ENCODE data around the gene SOX8. TPM values are rescaled to one million over a fixed set of nuclear protein-coding genes. Genes with fewer than 3 reads are reported as not detected.

The SOX8 gene
- total RNA-seq, 1 experiment from 2014 or later: 1.2 TPM

GRCh38 chr16:1012135-1012534, 30.6 kb downstream of the SOX8 start:
- ChIA-PET CTCF (no interaction called here), POLR2A (no interaction called here)
- Mint-ChIP-seq H3K9me3 (ENCODE audit: unreplicated experiment) (no peaks in the 10 kb centered on the region), H3K4me1 (ENCODE audit: low read depth, unreplicated experiment) (no peaks in the 10 kb centered on the region), H3K27me3 (ENCODE audit: insufficient read depth, unreplicated experiment) (peaks cover 13% of the 10 kb centered on the region), H3K27ac (ENCODE audit: unreplicated experiment) (no peak overlapping the region), H3K4me3 (ENCODE audit: unreplicated experiment) (no peak overlapping the region), H3K36me3 (ENCODE audit: insufficient read depth, unreplicated experiment) (no peaks in the 10 kb centered on the region)
- H3K4me3 ChIP-seq (ENCODE audit: low read depth, low read length): no peak overlapping the region
- no peaks in the 10 kb centered on the region for H3K9me3 ChIP-seq
- intact Hi-C loops (cut with micrococcal nuclease; ENCODE audit: unreplicated experiment): no loop called here
- H3K36me3 ChIP-seq (ENCODE audit: control insufficient read depth, insufficient read depth, low read length): no peaks in the 10 kb centered on the region
- H3K4me1 ChIP-seq: no peaks in the 10 kb centered on the region
- peaks cover 2% of the 10 kb centered on the region for H3K27me3 ChIP-seq (replicated peaks; ENCODE audit: control insufficient read depth, insufficient read depth, low read length)
- DNase-seq: no peak
- no peak for TF ChIP-seq CTCF (IDR thresholded peaks at IDR 0.05; ENCODE audit: insufficient read depth in 1 of 2, low read depth in 1 of 2, low read length in 1 of 2, severe bottlenecking in 1 of 2, unreplicated experiment in 1 of 2)
- BruUV-seq (replicated peaks): no TSS peak

GRCh38 chr16:1012722-1013592, 31.4 kb downstream of the SOX8 start:
- H3K36me3 Mint-ChIP-seq (ENCODE audit: insufficient read depth, unreplicated experiment): no peaks in the 10 kb centered on the region
- TF ChIP-seq CTCF (IDR thresholded peaks at IDR 0.05; ENCODE audit: insufficient read depth in 1 of 2, low read depth in 1 of 2, low read length in 1 of 2, severe bottlenecking in 1 of 2, unreplicated experiment in 1 of 2): no peak
- ChIA-PET CTCF (no interaction called here), POLR2A (no interaction called here)
- no TSS peak for BruUV-seq (replicated peaks)
- intact Hi-C loops (cut with micrococcal nuclease; ENCODE audit: unreplicated experiment): no loop called here
- H3K4me1 ChIP-seq: no peaks in the 10 kb centered on the region
- no peaks in the 10 kb centered on the region for H3K4me1 Mint-ChIP-seq (ENCODE audit: low read depth, unreplicated experiment)
- no peaks in the 10 kb centered on the region for H3K36me3 ChIP-seq (ENCODE audit: control insufficient read depth, insufficient read depth, low read length)
- no peak overlapping the region for H3K4me3 Mint-ChIP-seq (ENCODE audit: unreplicated experiment)
- H3K27ac Mint-ChIP-seq (ENCODE audit: unreplicated experiment): no peak overlapping the region
- peaks cover 2% of the 10 kb centered on the region for H3K27me3 ChIP-seq (replicated peaks; ENCODE audit: control insufficient read depth, insufficient read depth, low read length)
- peaks cover 13% of the 10 kb centered on the region for H3K27me3 Mint-ChIP-seq (ENCODE audit: insufficient read depth, unreplicated experiment)
- H3K9me3 ChIP-seq: no peaks in the 10 kb centered on the region
- no peak for DNase-seq
- H3K9me3 Mint-ChIP-seq (ENCODE audit: unreplicated experiment): no peaks in the 10 kb centered on the region
- H3K4me3 ChIP-seq (ENCODE audit: low read depth, low read length): no peak overlapping the region

GRCh38 chr16:1013593-1013900, 32.0 kb downstream of the SOX8 start:
- no peaks in the 10 kb centered on the region for H3K4me1 Mint-ChIP-seq (ENCODE audit: low read depth, unreplicated experiment)
- H3K9me3 Mint-ChIP-seq (ENCODE audit: unreplicated experiment): no peaks in the 10 kb centered on the region
- H3K4me3 Mint-ChIP-seq (ENCODE audit: unreplicated experiment): no peak overlapping the region
- no peak for DNase-seq
- Histone ChIP-seq H3K27me3 (replicated peaks; ENCODE audit: control insufficient read depth, insufficient read depth, low read length) (peaks cover 2% of the 10 kb centered on the region), H3K9me3 (no peaks in the 10 kb centered on the region), H3K36me3 (ENCODE audit: control insufficient read depth, insufficient read depth, low read length) (no peaks in the 10 kb centered on the region), H3K4me3 (ENCODE audit: low read depth, low read length) (no peak overlapping the region), H3K4me1 (no peaks in the 10 kb centered on the region)
- CTCF ChIA-PET: no interaction called here
- H3K27me3 Mint-ChIP-seq (ENCODE audit: insufficient read depth, unreplicated experiment): peaks cover 14% of the 10 kb centered on the region
- intact Hi-C loops (cut with micrococcal nuclease; ENCODE audit: unreplicated experiment): no loop called here
- POLR2A ChIA-PET: no interaction called here
- BruUV-seq (replicated peaks): no TSS peak
- H3K36me3 Mint-ChIP-seq (ENCODE audit: insufficient read depth, unreplicated experiment): no peaks in the 10 kb centered on the region
- H3K27ac Mint-ChIP-seq (ENCODE audit: unreplicated experiment): no peak overlapping the region
- no peak for TF ChIP-seq CTCF (IDR thresholded peaks at IDR 0.05; ENCODE audit: insufficient read depth in 1 of 2, low read depth in 1 of 2, low read length in 1 of 2, severe bottlenecking in 1 of 2, unreplicated experiment in 1 of 2)

All from Caco-2 (cell line).